ENCODE measurements around the gene DPM1.

DPM1 gene

GRCh38 chr20:50903353-50904051 lies 54.8 kb downstream of the DPM1 start:
- DNase-seq (ENCODE audit: insufficient read length, low spot score) (no peak), FAIRE-seq (no peak)

- FAIRE-seq (no peak), DNase-seq (ENCODE audit: insufficient read length, low spot score) (no peak)
Measured at GRCh38 chr20:50901301-50901700, 57.0 kb downstream of the DPM1 start.

- FAIRE-seq: peak; percentile 97
Measured at GRCh38 chr20:50900261-50900660, 58.1 kb downstream of the DPM1 start.

GRCh38 chr20:50898475-50898874 lies 59.9 kb downstream of the DPM1 start:
- DNase-seq (ENCODE audit: insufficient read length, low spot score) (no peak), FAIRE-seq (no peak)

More at GRCh38 chr20:50900261-50900660, 58.1 kb downstream of the DPM1 start:
- DNase-seq (ENCODE audit: insufficient read length, low spot score): no peak

DNA sequence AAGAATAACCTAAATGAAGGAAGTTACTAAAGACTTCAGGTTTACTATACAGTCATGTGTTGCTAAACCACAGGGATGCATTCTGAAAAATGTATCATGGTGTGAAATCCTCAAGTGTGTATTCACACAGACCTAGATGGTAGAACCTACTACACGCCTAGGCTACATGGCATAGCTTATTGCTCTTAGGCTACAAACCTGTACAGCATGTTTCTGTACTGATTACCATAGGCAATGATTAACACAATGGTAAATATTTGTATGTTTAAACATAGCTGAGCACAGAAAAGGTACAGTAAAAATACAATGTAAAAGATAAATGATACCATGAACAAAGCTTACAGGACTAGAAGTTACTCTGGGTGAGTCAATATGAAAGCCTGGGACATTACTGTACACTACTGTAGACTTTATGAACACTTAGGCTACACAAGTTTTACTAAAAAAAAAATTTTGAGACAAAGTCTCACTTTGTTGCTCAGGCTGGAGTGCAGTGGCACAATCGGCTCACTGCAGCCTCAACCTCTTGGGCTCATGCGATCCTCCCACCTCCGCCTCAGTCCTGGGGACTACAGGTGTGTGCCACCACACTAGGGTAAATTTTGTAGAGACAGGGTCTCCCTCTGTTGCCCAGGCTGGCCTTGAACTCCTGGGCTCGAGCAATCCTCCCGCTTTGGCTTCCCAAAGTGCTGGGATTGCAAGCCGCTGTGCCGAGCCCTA lies 63.1 kb downstream of the DPM1 start:
- DNase-seq (ENCODE audit: insufficient read length, low spot score): no peak
- no peak for FAIRE-seq

- FAIRE-seq: no peak
- DNase-seq (ENCODE audit: insufficient read length, low spot score): no peak
Measured at GRCh38 chr20:50893620-50894019, 64.7 kb downstream of the DPM1 start.

GRCh38 chr20:50892394-50892793 lies 65.9 kb downstream of the DPM1 start:
- DNase-seq (ENCODE audit: insufficient read length, low spot score) (no peak), FAIRE-seq (no peak)

DNA sequence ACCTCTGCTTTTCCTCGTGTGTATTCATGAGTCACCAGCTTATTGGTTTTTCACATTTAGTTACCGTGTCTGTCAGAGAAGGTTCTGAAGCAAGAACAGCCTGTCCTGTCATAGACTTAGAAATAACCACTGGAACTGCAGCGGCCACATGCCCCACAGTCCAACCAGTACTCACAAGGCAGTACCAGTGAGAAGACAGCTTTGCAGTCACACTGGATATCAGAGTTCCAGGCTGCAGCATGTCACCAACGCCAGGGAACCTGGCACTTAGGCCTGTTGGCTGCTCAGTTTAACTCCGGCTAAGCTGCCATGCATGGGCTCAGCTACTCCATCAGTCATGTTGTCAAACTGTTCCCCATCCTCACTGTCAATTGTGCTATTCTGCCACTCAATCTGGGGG lies 67.2 kb downstream of the DPM1 start:
- FAIRE-seq (no peak), DNase-seq (ENCODE audit: insufficient read length, low spot score) (no peak)

GRCh38 chr20:50887576-50887975 lies 70.8 kb downstream of the DPM1 start:
- no peak for DNase-seq (ENCODE audit: insufficient read length, low spot score)
- no peak for FAIRE-seq

- FAIRE-seq (peak; percentile 86), DNase-seq (ENCODE audit: insufficient read length, low spot score) (no peak)
Measured at GRCh38 chr20:50886184-50886790, 72.0 kb downstream of the DPM1 start.

GRCh38 chr20:50885781-50886180 lies 72.6 kb downstream of the DPM1 start:
- DNase-seq (ENCODE audit: insufficient read length, low spot score): no peak
- FAIRE-seq: no peak

DNA sequence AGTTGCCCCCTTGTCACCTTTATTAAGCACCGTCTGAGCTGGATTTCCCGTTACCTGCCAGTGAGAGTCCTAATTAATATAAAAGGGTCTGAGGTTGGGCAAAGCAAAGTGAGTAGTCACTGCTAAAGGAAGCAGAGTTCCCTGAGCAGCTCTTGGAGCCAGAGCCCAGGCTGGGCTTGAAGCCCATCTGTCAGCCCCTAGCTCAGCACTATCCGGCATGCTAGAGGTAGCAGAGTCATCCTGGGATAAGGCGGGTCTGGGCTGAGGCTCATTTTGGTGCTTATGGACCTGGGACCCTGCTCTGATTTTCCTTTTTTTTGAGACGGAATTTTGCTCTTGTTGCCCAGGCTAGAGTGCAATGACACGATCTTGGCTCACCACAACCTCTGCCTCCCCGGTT lies 73.3 kb downstream of the DPM1 start:
- no peak for DNase-seq (ENCODE audit: insufficient read length, low spot score)
- no peak for FAIRE-seq
